Spleen (tissue), 7 donors: ENCODE data around the gene TPRX1.

Experiments used
- POLR2AphosphoS5 ChIP-seq, 3 donors: sonication (generic); formaldehyde crosslinking; IDR thresholded peaks; one replicate each; pipeline ENCODE4 v1.5.1; 2017; ENCODE audit warnings: antibody characterized with exemption in 3 of 3
- TF ChIP-seq, protein P1 (sequence below), 11 experiments: fragments of 200-600 bp in 7 of 11; fragments of 450-650 bp in 4 of 11; sonication (generic) in 4 of 11; IDR thresholded peaks in 8 of 11; conservative IDR thresholded peaks in 3 of 11; 1 replicate in 7 of 11; 2 replicates in 4 of 11; pipeline versions ENCODE4 v1.4.0 to v1.8.0; 2016 to 2021; ENCODE audit warnings: antibody characterized with exemption in 11 of 11, inconsistent platforms in 4 of 11, mild to moderate bottlenecking in 1 of 11
- donor health status: DM: no; HTN: no; CAD: no; lungs with moderate emphysema.
- donor health status: DM: no; HTN: no; CAD: no.
- donor health status: DM: no; HTN: no; CAD: no.

DNA sequence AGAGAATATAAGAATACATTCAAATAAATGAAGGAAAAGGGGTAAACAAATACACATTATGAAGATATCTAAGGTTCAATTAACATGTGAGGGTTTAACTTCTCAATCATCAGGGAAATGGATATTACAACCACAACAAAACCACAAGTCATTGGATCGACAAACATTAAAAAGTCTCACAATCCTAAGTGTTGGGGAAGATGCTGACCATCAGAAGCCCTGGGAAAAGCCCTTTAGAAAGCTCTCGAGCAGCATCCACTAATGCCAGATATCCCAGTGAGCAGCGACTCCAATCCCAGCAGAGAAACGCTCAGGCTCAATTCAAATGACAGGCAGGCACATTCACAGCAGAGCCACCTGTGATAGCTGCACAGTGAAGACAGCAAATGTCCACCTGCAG, 3.1 kb downstream of the TPRX1 start:
- TF ChIP-seq, protein P1, sequence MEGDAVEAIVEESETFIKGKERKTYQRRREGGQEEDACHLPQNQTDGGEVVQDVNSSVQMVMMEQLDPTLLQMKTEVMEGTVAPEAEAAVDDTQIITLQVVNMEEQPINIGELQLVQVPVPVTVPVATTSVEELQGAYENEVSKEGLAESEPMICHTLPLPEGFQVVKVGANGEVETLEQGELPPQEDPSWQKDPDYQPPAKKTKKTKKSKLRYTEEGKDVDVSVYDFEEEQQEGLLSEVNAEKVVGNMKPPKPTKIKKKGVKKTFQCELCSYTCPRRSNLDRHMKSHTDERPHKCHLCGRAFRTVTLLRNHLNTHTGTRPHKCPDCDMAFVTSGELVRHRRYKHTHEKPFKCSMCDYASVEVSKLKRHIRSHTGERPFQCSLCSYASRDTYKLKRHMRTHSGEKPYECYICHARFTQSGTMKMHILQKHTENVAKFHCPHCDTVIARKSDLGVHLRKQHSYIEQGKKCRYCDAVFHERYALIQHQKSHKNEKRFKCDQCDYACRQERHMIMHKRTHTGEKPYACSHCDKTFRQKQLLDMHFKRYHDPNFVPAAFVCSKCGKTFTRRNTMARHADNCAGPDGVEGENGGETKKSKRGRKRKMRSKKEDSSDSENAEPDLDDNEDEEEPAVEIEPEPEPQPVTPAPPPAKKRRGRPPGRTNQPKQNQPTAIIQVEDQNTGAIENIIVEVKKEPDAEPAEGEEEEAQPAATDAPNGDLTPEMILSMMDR (IDR thresholded peaks at IDR 0.05 in 8 of 11, conservative IDR thresholded peaks at IDR 0.05 in 3 of 11) = no peak
- no peak for TF ChIP-seq POLR2AphosphoS5 (IDR thresholded peaks at IDR 0.05)
